GM23338 (cell line): ENCODE data around the gene ZNF112.

Experiments
- CREB1 ChIP-seq: fragments of 250-450 bp; sonication (Bioruptor Pico); IDR thresholded peaks from 2 replicates; pipeline ENCODE4 v1.5.0; 2020; ENCODE audit warnings: low read depth, mild to moderate bottlenecking, moderate library complexity
- CTCF ChIP-seq, 2 experiments: fragments of 200-600 bp in 1 of 2; sonication (generic) in 1 of 2; conservative IDR thresholded peaks; 2 replicates each; pipeline versions ENCODE4 v1.5.1 to v1.6.1; 2016 to 2017; ENCODE audit warnings: antibody characterized with exemption in 2 of 2, low read depth in 2 of 2, mild to moderate bottlenecking in 2 of 2, moderate library complexity in 1 of 2
- ETS1 ChIP-seq: IDR thresholded peaks from 2 replicates; pipeline ENCODE4 v1.6.1; 2016; ENCODE audit warnings: antibody characterized with exemption
- EZH2 ChIP-seq: fragments of 200-600 bp; sonication (generic); IDR thresholded peaks from one replicate; pipeline ENCODE4 v1.8.0; 2017; ENCODE audit warnings: antibody characterized with exemption, mild to moderate bottlenecking, low read depth; ENCODE audit not compliant: unreplicated experiment
- EZH2phosphoT487 ChIP-seq: fragments of 200-600 bp; sonication (generic); IDR thresholded peaks from one replicate; pipeline ENCODE4 v1.8.1; 2018; ENCODE audit warnings: antibody characterized with exemption; ENCODE audit not compliant: unreplicated experiment
- JUNB ChIP-seq: IDR thresholded peaks from one replicate; pipeline ENCODE4 v1.6.1; 2016; ENCODE audit warnings: antibody characterized with exemption; ENCODE audit not compliant: unreplicated experiment
- NANOG ChIP-seq: IDR thresholded peaks from 2 replicates; pipeline ENCODE4 v1.6.1; 2016; ENCODE audit warnings: antibody characterized with exemption, borderline replicate concordance
- POLR2AphosphoS5 ChIP-seq: IDR thresholded peaks from 2 replicates; pipeline ENCODE4 v1.6.1; 2016; ENCODE audit warnings: antibody characterized with exemption, low read depth
- REST ChIP-seq: IDR thresholded peaks from one replicate; pipeline ENCODE4 v1.6.1; 2018; ENCODE audit warnings: antibody characterized with exemption; ENCODE audit not compliant: unreplicated experiment
- STAT1 ChIP-seq: IDR thresholded peaks from one replicate; pipeline ENCODE4 v1.6.1; 2016; ENCODE audit warnings: antibody characterized with exemption; ENCODE audit not compliant: unreplicated experiment
- ZNF114 ChIP-seq: fragments of 250-450 bp; sonication (Bioruptor Pico); IDR thresholded peaks from 2 replicates; pipeline ENCODE4 v1.5.0; 2020; ENCODE audit warnings: mild to moderate bottlenecking, moderate library complexity
- ZNF331 ChIP-seq: fragments of 250-450 bp; sonication (Bioruptor Pico); IDR thresholded peaks from 2 replicates; pipeline ENCODE4 v1.5.0; 2020; ENCODE audit warnings: low read depth, mild to moderate bottlenecking, moderate library complexity
- ZNF462 ChIP-seq: fragments of 250-450 bp; sonication (Bioruptor Pico); IDR thresholded peaks from 2 replicates; pipeline ENCODE4 v1.5.0; 2020; ENCODE audit warnings: mild to moderate bottlenecking, moderate library complexity

- TF ChIP-seq CTCF (conservative IDR thresholded peaks at IDR 0.05; ENCODE audit: low read depth in 2 of 2) = no peak
- TF ChIP-seq NANOG = no peak
- no peak for TF ChIP-seq JUNB
- TF ChIP-seq POLR2AphosphoS5 = peak; percentile 79
- TF ChIP-seq REST = no peak
- TF ChIP-seq EZH2 = no peak
- TF ChIP-seq ZNF462 (CRISPR knock-in tag) = no peak
- peak; percentile 99 for TF ChIP-seq ETS1
- no peak for TF ChIP-seq EZH2phosphoT487
- TF ChIP-seq STAT1 = no peak
- 0 out of 2 replicates have a peak, but pooled peaks have one; percentile 14 for TF ChIP-seq CREB1 (CRISPR knock-in tag)
- no peak for TF ChIP-seq ZNF331 (CRISPR knock-in tag)
- no peak for TF ChIP-seq ZNF114 (CRISPR knock-in tag)
Observed at GRCh38 chr19:44304659-44305193, 51.8 kb downstream of the ZNF112 start, which contains the start of gene ZNF235.
